Head of caudate nucleus (tissue), 42 donors: Measurements from ENCODE around the gene AOC1.
A peak's percentile ranks its signal among the peaks of the same experiment; 100 is the strongest.

Experiments
- DNase-seq, 42 donors: peaks; one replicate each; pipeline versions ENCODE4 v3.0.0 to v3.0.0-alpha.2; 2020 to 2021; ENCODE audit warnings: mixed read lengths in 7 of 42
- intact Hi-C: fragments of 100-400 bp; cut with DNase I; formaldehyde crosslinking; loops from one replicate; pipeline ENCODE4 v1.15.0; 2022

AOC1 gene

DNA sequence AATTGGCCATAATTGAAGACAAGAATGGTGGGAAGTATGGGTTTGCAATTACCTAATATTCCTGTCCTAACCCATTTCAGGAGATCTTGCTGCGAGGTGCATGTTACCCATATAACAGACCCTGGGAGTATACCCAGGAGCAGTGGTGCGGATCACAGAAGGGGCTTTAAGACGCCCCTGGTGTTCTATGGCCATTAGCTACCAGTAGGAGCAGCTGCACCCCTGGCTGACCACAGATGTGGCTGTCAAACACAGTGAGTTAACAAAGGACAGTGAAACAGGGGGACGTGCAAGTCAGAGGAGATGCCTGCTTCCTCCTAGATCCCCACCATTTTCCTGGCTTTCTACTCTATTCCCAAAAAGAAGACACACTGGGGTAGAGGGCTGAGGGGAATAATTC is 25.2 kb downstream of the AOC1 start:
- peak in 1 of 42 donors; percentile 5 for DNase-seq
- intact Hi-C loops: loop anchor here (10.0 kb wide), 1 partner anchor 93 kb away; no protein-coding TSS in a partner anchor

DNA sequence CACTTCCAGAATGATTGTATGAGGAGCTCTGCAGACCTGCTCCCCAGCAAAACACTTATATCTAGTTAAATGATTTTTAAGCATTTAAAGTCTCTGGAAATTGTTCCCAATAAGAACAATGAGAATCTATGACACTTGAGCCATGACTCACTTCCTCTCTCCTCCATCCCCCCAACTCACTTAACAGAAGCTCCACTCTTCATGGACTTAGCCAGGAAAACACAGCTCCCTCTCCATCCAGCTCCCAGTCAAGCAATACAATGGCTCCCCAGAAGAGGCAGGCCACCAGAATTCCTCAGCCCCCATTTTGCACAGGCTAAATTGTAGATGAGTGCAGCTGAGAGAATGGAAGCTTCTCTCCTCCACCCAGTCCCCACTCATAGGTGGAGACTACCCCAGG is 27.0 kb downstream of the AOC1 start:
- DNase-seq: no peak
- intact Hi-C loops: loop anchor here (10.0 kb wide), 1 partner anchor 95 kb away; no protein-coding TSS in a partner anchor

DNA sequence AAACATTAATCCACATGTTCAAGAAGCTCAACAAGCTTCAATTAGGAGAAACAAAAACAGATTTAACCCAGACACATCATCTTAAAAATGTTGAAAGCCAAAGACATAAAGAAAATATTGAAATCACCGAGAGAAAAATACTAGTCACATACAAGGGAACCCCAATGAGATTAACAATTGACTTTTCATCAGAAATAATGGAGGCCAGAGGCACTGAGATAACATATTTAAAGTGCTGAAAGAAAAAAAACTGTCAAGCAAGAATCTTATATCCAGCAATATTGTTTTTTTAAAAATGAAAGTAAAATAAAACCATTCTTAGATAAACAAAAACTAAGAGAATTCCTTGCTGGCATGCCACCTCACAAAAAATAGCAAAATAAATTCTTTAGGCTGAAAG is 28.9 kb downstream of the AOC1 start:
- DNase-seq: no peak
- intact Hi-C loops: no loop called here

DNA sequence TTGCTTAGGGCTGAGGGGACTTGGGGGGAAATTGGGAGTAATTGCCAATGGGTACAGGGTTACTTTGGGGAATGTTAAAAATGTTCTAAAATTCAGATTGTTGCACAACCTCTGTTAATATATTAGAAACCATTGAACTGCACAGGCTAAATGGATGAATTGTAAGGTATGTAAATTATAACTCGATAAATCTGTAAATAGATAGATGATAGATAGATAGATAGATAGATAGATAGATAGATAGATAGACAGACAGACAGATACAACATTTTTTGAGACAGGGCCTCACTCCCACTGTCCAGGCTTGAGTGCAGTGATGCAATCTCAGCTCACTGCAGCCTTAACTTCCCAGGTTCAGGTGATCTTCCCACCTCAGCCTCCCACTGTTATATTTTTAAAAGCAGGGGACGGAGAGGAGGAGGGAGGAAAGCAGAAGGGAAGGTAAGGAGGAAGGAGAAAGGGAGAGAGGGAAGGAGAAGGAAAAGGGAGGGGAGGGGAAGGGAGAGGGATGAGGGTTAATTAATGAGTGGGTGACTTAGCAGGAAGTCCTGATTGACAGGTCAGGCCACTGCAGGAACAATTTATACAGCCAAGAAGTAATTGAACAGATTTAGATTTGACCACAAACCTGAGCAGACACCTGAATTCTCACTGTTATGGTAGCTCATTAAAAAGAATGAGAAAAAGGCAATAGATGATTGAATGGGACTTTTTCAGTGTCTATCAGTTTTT is 38.7 kb downstream of the AOC1 start:
- intact Hi-C loops: no loop called here
- no peak for DNase-seq

DNA sequence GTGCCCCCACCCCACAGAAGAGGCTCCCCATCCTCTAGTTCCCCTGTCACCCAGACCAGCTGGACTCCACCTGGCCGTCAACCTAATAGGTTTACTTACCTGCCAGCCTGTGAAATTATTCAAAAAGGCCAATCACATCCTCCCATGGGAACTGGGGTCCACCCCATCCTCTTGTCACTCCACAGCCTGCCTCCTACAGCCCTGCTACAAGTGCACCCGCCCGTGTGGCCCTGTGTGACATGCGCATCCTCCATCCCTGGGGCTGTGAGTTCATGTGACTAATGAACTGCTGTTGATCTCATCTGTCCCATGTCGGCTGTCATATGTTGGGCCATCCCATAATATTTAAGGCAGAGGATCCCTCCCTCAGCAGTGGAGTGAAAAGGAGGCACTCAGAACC is 39.4 kb downstream of the AOC1 start:
- intact Hi-C loops: no loop called here

DNA sequence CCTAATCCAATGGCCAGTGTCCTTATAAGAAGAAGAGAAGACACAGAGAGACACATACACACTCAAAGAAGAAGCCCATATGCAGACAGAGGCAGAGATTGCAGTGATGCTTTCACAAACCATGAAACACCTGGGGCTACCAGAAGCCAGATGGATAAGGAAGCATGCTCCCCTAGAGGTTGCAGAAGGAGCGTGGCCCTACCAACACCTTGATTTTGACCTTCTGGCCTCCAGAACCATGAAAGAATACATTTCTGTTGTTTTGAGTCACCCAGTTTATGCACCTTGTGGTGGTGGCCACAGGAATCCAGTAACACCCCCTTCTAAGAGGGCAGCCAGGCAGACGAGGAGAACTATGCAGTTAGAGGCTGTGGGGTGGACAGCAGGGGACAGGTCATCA is 43.5 kb downstream of the AOC1 start:
- no peak for DNase-seq
- intact Hi-C loops: no loop called here

More for the DNA sequence above, 39.4 kb downstream of the AOC1 start:
- DNase-seq: no peak

DNA sequence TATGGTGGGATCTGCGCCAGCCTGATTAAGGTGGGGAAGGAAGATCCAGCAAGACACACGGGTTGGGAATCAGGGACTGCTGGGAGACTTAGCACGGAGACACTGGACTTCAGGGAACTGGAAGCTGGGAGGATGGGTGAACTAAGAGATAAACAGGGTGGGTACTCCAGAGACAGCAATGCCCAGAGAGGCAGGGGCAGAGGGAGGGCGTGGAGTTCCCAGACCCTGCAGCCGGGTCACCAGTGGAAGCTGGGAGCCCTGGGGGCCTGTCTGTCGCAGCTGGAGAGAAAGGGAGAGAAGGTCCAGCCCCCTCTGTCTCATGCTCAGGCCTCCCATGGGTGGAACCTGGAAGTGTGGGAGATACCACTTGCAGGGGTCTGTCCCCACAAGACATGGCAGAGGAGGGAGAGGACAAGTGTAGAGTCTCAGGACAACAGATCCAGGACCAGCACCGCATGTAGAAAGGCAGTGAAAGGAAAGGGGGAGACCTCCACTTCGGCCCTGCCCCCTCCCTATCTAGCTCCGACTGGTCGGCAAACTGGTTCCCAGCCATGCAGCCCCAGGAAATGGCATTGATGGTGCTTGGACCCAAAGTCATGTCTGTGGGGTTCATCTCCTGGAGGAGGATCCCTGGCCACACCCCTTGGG is 44.4 kb downstream of the AOC1 start:
- no peak for DNase-seq
- intact Hi-C loops: no loop called here

DNA sequence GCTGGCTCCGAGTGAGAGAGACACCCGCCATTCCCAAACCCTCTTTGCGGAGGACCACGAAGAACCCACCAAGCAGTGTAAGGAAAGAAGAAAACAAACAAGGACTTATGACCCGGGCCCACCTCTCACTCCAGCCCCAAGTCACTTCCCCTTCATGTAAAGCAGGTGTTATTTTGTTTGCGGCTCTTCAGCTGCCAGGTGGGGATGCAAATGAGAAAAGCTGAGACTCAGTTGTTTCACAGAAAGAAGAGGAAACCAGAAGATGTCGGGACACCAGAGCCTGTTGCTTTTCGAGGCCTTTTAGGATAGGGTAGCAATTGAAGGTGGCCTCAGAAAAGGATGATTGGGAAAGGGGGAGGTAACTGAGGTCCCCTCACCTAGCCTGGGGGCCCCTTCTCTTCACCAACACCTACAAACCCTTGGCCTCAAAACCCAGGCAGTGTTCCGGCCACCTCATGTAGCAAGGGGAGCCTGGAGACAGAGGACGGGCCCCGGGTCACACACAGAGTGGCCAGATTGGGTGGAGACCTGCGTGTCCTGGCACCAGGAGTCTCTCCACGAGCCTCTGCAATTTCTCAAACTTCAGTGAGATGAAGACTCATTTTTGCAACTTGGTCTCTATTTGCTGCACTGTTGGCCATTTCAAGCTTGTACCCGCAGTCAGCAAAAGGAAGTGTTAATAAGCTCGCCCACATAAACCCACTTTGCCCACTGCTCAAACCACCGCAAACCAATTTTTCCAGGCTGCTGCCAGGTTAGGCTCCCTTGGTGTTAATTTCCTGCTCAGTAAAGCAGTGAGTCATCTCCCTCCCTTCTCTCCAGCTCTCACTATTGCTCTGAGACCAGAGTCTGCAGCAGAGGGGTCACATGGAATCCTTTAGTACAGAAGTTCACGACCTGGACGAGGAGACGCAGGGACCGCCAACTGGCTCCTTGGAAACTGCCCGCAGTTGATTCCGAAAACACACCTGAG is 45.5 kb downstream of the AOC1 start:
- intact Hi-C loops: loop anchor here (2.0 kb wide), 1 partner anchor 89 kb away; no protein-coding TSS in a partner anchor
- DNase-seq: no peak

DNA sequence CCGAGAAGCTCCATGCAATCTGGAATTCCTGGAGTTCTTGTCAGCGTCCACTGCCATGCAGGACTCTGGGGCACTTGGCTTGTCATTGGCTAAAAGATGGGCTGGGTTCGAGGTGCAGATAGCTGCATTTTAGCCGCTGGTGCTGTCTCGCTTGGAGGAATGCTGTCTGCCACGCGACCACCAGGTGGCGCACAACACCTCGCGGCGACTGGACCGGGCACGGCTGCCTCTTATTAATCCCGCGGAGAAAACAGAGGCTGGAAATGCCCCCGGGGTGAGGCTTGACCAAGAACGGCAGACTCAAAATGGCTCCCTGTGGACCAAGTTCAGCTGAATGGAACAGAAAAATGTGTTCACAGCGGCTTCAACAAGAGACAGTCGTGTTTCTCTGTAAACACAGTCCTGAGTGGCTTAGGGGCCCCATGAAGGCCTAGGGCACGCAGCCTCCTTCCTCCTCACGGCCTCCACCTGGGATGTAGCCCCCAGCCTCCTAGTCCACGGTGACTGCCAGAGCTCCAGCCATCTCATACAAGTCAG is 46.2 kb downstream of the AOC1 start:
- intact Hi-C loops: loop anchor here (2.0 kb wide), 1 partner anchor 88 kb away; no protein-coding TSS in a partner anchor
- DNase-seq: peak; percentile 50 to 95 (median 88)

DNA sequence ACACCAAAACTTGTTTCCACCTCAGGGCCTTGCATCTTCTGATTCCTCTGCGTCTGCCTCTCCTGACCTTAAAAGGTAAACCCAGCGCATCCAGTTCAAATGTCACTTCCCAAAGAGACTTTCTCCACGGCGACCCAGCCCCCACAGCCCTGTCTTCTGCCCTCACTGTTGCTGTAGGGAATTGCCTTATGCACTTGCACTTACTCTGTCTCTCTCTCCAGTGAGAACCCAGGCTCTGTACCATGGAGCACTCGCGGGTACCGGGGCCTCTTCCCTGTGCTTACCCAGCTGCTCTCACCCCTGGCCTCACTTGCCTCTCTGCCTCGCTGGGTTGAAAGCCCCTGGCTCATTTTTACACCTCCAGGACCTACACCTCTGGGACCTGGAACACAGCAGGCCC is 48.4 kb downstream of the AOC1 start:
- intact Hi-C loops: no loop called here
- no peak for DNase-seq

DNA sequence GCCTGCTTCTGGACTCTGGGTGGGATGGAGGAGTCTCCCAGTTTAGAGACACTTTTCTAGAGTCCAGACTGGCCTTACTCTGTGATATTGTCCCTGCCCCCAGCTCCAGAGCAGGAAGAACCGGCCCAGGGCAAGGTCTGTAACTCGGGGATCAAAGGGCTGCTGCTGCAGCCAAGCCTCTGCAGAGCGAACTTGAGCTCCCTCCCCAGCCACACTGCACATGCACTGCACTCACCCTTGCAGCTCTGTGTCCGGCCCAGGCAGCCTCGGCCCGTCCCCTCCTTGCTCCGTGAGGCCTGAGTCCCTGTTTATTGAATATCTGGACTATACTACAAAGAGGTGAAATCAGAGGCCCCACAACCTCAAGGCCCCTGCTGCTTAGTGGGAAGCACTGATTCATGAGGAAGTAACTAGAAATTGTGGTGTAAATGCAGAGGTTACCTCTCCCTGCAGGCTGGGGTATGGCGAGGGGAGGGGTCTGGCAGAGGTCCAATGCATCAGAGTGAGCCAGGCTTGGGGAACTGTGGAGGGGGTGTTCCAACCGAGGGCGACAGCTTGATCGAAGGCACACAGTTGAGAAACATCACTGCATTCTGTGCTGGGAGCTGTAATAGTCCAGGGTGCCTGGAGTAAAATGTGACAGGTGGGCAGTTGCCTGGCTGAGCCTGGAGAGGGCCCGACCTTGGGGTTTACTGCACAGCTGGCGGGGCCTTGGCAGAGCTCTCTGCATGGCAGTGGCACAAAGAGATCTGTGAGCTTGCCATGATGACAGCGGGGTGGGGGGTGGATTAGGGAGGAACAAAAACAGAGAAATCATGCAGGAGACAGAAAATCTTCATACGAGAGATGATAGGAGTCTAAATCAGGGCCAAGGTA is 49.1 kb downstream of the AOC1 start:
- intact Hi-C loops: no loop called here
- peak; percentile 26 to 84 (median 66) for DNase-seq

DNA sequence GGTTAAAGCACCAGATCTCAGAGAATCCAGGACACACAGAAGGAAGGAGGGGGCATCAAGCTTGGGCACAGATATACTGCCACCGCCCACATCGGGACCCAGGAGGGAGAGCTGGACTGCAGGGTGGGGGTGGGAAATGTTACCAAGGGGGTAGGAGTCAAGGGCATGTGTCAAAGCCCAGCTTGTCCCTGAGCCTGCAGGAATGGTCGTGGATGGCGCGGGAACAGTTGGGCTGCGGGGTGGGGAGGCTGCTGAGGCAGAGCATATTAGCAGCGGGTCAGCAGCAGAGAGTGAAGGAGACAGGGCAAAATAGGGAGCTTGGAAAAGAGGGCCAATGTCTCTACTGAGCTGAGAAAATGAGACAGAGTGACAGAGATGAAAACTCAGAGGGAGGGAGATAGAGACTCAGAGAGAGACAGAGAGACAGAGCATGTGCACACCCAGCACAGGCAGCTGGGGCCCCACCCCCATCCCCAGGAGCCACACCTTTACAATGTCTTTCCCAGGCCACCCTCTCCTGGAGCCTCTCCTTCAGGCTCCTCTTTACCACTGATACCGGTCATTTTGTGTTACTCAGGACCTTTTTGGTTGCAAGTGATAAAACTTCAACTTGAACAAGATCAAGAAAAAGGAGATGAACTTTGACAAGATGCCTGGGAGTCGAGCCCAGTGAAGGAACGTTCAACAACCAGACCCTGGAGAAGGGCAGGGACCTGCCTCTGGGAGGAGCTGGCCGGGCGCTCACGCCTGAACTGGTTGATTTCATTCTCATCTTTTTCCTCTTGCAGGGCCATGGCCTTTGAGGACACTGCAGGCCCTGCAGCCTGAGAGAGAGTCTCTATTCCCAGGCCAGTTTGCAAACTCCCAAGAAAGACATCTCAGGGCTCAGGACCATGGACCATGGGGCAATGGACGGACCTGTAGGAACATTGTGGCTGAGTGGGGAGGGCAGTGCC is 50.0 kb downstream of the AOC1 start:
- intact Hi-C loops: no loop called here
- DNase-seq: no peak

DNA sequence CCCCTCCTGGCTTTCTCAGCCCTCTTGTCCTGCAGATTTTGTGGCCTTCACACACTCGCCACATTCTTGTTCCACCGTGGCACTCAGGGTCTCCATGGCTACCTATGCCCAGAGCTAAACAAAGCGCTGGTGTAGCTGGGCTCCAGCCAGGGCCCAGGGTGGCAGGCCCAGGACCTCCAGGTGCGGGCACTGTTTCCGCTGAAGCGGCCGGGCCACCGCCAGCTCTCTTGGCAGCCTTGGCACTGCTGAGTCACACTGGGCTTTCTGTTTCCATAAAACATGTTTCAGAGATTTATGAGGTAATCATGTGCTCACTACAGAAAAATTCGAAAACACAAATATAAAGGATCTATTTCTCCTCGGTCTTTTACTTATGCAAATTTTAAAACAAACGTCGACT is 51.3 kb downstream of the AOC1 start:
- peak in 41 of 42 donors; percentile 28 to 89 (median 54) for DNase-seq

DNA sequence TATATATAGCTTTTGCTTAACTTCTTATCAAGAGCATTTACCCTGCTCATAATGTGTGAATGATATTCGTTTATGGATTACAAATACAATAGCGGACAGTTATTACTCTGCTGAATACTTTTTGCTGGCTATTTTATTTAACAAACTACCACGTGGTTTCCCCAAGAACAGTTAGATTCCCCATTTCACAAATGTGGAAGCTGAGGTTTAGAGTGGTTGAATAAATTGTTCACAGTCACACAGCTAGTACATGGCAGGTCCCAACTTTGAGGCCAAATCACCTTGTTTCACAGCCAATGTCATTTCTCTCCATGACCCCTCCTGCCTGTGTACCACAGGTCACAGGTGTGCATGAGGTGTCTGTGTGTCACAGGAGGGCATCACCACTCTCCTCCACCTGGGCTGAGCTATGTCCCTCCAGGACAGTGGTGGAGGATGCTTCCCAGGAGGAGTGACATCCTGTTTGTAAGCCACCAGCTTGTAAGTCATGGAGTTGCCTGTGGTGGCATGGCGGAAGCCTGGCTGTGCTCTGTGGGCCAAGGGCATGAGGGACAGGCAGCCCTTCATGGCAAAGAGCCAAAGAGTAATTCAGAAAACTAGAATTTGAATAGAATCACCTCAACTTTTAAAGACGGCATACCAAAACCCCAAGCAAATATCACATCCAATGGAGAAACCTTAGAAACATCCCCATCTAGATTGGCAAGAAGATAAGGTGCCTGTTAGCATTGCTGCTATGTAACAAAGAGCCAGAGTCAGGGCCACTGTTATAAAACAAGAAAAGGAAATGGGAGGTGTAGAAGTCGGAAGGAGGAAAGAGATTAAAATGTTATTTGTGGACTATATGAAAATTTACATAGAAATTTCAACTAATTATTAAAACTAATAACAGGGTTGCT is 51.9 kb downstream of the AOC1 start:
- intact Hi-C loops: no loop called here

More for the DNA sequence above, 51.3 kb downstream of the AOC1 start:
- intact Hi-C loops: no loop called here

DNA sequence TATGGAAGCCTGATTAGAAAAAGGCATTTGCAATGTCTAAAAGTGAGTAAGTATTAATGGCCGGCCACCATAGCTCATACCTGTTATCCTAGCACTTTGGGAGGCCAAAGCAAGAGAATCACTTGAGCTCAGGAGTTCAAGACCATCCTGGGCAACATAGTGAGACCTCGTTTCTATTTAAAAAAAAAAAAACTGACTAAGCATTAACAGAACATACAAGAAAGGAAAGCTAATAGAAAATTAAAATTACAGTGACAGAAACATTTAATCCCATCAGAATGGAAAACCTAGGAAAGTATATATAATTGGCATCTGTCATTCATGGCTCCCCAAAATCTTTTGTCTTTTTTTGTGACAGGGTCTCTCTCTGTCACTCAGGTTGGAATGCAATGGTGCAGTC is 55.9 kb downstream of the AOC1 start:
- no peak for DNase-seq
- intact Hi-C loops: no loop called here

More for the DNA sequence above, 51.9 kb downstream of the AOC1 start:
- no peak for DNase-seq
